22Rv1 (cell line): ENCODE measurements around the gene CLK3.

Experiments
- H3K27ac ChIP-seq: fragments of 450-650 bp; 2 replicates; pipeline ENCODE4 v1.5.1; 2017
- CTCF ChIP-seq: fragments of 450-650 bp; IDR thresholded peaks from 2 replicates; pipeline ENCODE4 v1.5.1; 2017; ENCODE audit warnings: mild to moderate bottlenecking
- ZFX ChIP-seq: fragments of 450-650 bp; IDR thresholded peaks from 2 replicates; pipeline ENCODE4 v1.6.1; 2017; ENCODE audit warnings: antibody characterized with exemption, borderline replicate concordance

Gene CLK3

DNA sequence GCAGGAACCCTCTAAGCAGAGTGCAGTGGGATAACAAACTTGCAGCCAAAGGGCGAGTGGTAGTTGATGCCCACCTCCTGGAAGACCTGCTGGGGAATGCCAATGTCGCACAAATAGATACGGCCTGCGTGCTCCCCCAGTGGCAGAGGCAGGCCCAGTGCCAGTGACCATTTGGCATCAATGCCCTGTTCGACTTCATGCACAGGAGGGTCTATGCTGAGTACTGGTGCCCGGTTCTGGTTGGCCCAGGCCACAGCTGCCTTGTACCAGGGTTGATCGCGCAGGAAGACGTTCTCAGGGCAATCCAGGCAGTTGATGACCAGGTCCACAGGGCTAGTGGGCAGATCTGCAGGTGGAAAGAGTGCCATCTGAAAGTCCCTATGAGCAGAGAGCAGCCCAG lies 17.0 kb downstream of the CLK3 start:
- H3K27ac ChIP-seq = peak overlapping the region; percentile 29
- TF ChIP-seq CTCF (no peak), ZFX (no peak)

DNA sequence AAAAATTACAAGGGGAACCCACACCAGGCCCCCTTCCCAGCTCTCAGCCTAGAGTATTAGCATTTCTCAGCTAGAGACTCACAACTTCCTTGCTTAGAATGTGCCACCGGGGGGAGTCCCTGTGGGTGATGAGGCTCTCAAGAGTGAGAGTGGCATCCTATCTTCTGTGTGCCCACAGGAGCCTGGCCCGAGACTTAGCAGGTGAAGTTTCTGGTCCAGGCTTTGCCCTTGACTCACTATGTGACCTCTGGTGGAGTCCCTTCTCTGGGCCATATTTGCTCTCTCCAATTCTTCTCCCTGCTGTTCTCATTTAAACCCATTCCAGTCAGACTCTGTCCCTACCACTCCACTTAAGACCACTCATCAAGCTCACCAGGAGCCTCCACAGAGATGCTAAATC lies 18.1 kb downstream of the CLK3 start:
- TF ChIP-seq CTCF = no peak
- TF ChIP-seq ZFX = no peak
- peak overlapping the region; percentile 29; the same call in 1 of the 2 replicates for H3K27ac ChIP-seq

DNA sequence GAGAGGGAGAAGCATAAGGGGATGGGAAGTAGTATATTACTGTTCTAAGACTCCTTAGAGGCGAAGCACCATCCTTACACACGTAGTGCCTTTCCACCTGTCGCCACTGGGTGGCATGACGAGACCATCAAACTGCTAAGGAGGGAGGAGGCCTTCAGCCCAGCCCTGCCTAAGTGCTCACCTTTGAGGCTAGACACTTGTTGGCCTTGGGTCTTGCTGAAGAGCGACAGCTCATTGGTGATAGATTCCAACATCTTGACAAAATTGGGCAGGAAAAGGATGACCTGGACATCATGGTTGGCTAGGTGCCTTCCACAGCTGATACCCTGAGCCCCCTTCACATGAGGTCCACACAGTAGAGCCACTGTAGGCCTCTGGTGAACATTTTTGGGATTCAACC lies 19.6 kb downstream of the CLK3 start:
- peak; percentile 85 for TF ChIP-seq CTCF
- no peak for TF ChIP-seq ZFX
- H3K27ac ChIP-seq = peak overlapping the region; percentile 43

DNA sequence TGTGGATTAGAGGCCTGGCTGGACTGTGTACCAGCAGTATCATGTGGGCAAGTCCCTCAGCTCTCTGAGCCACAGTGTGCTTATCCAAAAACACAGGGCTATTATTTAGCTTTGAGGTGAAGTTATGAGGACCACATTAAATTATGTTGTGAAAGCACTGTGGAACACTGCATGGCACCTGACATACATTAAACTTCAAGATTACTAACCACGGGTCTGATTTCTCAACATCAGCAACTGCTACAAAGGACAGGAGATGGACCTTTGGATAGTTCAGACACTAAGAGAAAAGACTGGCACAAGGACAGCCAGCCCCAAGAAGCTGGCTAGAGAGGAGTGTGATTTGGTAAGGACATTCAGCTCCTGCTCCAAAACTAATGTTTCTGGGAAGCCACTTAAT lies 21.3 kb downstream of the CLK3 start:
- no peak for TF ChIP-seq CTCF
- no peak for TF ChIP-seq ZFX

DNA sequence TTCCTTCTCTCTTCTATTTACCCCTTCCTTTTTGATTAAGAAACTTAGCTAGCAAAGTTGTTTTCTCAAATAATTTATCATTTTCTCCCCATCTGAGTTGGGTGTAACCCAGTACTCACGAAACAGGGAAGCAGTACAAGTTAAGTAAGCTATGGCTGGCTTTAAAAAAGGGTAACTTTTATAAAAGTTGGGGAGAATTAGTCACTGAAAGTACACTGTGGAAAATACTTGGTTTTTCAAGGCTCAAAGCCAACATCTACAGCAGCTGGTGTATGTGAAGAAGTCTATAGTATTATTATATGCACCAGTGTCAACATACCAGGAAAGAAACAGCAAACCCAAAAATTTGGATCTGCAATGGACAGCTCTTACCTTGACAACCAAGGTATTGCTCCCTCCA lies 25.5 kb downstream of the CLK3 start:
- no peak for TF ChIP-seq ZFX
- no peak for TF ChIP-seq CTCF
- H3K27ac ChIP-seq = peak overlapping the region; percentile 100

More for the DNA sequence above, 21.3 kb downstream of the CLK3 start:
- H3K27ac ChIP-seq = peak overlapping the region; percentile 43

DNA sequence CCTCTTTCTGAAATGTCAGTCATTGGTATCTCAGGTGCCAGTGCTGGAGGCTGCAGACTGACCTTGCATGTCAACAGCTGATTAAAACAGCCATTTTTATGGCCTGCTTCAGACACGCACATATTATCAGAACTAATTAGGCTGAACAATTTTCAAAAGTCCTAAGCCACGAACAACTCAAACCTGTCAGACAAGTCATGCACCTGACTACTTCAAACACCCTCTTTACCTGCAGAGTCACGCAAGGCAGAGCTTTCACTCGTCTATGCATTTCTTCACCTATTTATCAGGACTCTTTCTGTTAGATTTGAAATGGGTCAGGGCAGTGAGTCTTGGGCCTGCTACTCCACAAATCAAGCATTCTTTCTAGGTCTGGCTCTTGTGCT lies 26.7 kb downstream of the CLK3 start:
- H3K27ac ChIP-seq = peak overlapping the region; percentile 100
- TF ChIP-seq ZFX (no peak), CTCF (no peak)

DNA sequence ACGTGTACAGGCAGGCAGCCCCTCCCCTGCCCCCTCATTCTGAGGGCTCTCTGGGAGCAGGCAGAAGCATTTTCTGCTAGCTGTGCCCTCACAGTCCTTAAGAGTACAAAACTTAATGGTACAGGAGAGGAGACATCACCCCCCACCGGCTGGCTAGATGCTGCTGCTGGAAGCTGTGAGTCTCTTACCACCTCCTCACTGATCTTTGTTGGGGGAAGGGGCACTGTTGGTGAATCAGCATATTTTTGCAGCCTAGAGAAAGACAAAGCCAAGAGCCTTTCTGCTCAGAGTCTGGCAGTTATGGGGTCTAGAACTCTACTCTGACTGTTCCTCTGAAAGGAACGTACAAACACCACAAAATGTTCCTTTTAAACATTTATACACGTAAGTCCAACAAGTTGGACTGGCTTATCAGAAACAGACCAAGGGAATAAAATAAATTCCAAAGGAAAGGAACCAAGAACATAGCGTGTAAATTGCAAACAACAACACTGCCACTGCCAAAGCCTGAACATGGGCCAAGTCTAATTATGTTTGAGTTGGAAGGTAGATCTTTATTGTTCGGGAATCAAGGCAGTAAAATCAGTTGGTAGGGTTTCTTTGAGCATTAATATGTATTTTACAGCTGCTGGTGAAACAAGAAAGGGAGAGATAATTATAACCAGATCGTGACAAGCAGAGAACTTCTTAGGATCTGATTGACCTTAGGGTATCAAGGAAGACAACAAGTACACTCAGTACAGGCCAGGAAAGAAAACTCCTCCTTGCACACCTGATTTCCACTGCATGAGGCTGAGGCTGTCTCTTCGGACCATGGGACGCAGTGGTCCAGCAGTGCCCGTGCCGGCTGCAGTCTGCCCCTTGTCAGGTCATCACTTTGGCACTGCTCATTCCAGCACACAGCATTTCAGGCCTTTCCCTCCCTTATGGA lies 27.4 kb downstream of the CLK3 start:
- TF ChIP-seq CTCF (no peak; the same call in 1 of the 2 replicates), ZFX (no peak)
- peak overlapping the region; percentile 100 for H3K27ac ChIP-seq
